ENCODE data around the gene CAPN12.
"Not testable (repeated sequence)": the region's sequence is repeated elsewhere in the genome, so short reads cannot be mapped to it uniquely, and the experiment has no call there.

Gene CAPN12, protein sequence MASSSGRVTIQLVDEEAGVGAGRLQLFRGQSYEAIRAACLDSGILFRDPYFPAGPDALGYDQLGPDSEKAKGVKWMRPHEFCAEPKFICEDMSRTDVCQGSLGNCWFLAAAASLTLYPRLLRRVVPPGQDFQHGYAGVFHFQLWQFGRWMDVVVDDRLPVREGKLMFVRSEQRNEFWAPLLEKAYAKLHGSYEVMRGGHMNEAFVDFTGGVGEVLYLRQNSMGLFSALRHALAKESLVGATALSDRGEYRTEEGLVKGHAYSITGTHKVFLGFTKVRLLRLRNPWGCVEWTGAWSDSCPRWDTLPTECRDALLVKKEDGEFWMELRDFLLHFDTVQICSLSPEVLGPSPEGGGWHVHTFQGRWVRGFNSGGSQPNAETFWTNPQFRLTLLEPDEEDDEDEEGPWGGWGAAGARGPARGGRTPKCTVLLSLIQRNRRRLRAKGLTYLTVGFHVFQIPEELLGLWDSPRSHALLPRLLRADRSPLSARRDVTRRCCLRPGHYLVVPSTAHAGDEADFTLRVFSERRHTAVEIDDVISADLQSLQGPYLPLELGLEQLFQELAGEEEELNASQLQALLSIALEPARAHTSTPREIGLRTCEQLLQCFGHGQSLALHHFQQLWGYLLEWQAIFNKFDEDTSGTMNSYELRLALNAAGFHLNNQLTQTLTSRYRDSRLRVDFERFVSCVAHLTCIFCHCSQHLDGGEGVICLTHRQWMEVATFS

GRCh38 chr19:38744298-38744681, at the start of gene CAPN12:
CAPN12 (minus strand) TSS chr19:38744474; CDS start chr19:38744165, 309 bp downstream.
- no peak for DNase-seq (ENCODE audit: low read depth)
- H3K4me3 ChIP-seq (ENCODE audit: low read depth, low read length): no peak within 1 kb of the TSS
- TF ChIP-seq, protein P1, sequence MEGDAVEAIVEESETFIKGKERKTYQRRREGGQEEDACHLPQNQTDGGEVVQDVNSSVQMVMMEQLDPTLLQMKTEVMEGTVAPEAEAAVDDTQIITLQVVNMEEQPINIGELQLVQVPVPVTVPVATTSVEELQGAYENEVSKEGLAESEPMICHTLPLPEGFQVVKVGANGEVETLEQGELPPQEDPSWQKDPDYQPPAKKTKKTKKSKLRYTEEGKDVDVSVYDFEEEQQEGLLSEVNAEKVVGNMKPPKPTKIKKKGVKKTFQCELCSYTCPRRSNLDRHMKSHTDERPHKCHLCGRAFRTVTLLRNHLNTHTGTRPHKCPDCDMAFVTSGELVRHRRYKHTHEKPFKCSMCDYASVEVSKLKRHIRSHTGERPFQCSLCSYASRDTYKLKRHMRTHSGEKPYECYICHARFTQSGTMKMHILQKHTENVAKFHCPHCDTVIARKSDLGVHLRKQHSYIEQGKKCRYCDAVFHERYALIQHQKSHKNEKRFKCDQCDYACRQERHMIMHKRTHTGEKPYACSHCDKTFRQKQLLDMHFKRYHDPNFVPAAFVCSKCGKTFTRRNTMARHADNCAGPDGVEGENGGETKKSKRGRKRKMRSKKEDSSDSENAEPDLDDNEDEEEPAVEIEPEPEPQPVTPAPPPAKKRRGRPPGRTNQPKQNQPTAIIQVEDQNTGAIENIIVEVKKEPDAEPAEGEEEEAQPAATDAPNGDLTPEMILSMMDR (IDR thresholded peaks at IDR 0.05; ENCODE audit: insufficient read depth, low read depth, low read length, missing control alignments): no peak

GRCh38 chr19:38793671-38794070, 49.4 kb upstream of the CAPN12 start:
- no peak overlapping the region for H3K4me3 ChIP-seq (ENCODE audit: low read depth, low read length)
- DNase-seq (ENCODE audit: low read depth): no peak
- TF ChIP-seq, protein P1 (IDR thresholded peaks at IDR 0.05; ENCODE audit: insufficient read depth, low read depth, low read length, missing control alignments): no peak

- TF ChIP-seq, protein P1 (IDR thresholded peaks at IDR 0.05; ENCODE audit: insufficient read depth, low read depth, low read length, missing control alignments): no peak
- no peak overlapping the region for H3K4me3 ChIP-seq (ENCODE audit: low read depth, low read length)
- DNase-seq (ENCODE audit: low read depth): no peak
Observed at GRCh38 chr19:38793177-38793576, 48.9 kb upstream of the CAPN12 start.

GRCh38 chr19:38792250-38793111, 48.2 kb upstream of the CAPN12 start:
- H3K4me3 ChIP-seq (ENCODE audit: low read depth, low read length): peak overlapping the region; percentile 31; the same call in 1 of the 2 replicates
- TF ChIP-seq, protein P1 (IDR thresholded peaks at IDR 0.05; ENCODE audit: insufficient read depth, low read depth, low read length, missing control alignments): peak; percentile 45
- peak; percentile 55 for DNase-seq (ENCODE audit: low read depth)

DNA sequence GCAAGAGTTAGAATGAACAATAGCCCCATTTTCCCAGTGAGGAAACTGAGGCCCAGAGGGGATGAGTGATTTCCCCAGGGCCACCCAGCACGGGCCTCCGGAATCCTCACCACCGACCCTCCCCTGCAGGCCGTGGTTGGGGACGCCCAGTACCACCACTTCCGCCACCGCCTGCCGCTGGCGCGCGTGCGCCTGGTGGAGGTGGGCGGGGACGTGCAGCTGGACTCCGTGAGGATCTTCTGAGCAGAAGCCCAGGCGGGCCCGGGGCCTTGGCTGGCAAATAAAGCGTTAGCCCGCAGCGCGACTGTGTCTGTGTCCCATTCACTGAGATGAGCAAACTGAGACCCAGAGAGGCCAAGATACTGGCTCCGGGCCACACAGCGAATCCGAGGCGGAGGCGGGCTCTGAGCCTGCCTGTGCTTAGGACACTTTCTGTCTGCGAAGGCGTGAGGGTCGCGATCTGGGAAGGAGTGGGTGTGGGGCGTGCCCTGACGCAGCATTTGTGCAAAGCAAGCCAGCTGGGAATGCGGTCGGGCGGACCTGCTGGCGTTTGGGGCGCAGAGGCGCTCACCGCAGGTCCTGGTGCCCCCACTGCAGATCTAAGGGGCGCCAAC, 47.3 kb upstream of the CAPN12 start:
- not testable (repeated sequence) for DNase-seq (ENCODE audit: low read depth); H3K4me3 ChIP-seq (ENCODE audit: low read depth, low read length)

DNA sequence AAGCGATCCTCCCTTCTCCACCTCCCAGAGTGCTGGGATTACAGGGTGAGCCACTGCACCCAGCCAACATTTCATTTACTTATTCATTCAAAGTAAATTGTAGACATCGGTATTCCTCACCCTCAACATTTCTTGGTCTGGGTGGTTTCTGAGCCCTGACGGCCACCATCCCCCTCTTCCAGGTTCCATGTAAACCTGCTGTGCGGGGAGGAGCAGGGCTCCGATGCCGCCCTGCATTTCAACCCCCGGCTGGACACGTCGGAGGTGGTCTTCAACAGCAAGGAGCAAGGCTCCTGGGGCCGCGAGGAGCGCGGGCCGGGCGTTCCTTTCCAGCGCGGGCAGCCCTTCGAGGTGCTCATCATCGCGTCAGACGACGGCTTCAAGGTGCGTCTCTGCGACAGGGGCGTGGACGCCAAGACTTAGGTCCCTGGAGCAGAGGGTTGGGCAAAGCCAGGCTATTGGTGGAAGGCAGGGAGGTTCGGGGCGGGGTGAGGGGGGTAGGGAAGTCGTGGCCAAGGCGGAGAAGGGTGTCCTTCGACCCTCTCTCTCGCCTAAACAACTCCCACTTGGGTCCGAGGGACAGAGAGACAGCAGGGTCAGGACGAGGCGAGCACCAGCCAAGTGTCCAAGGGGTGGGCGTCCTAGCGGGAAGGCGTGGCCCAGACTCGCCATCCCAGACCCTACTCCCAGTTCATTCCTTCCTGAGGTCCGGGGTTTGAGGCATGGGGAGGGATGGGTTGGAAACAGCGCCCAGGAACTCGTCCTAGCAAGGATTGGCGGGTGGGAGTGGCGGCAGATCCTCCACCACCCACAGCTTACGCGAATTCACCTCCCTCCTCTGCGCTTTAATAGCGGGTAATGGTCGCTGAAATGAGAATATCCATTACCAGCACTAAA, 46.5 kb upstream of the CAPN12 start:
- H3K4me3 ChIP-seq (ENCODE audit: low read depth, low read length); DNase-seq (ENCODE audit: low read depth): not testable (repeated sequence)
